ENCODE measurements around the gene PFDN4.

GRCh38 chr20:54199283-54199682 is 8.6 kb upstream of the PFDN4 start:
- no peak for TF ChIP-seq CTCF (IDR thresholded peaks at IDR 0.05)
- no peak for TF ChIP-seq USF2 (IDR thresholded peaks at IDR 0.05; ENCODE audit: borderline replicate concordance, low read depth, low read length)
- TF ChIP-seq REST (IDR thresholded peaks at IDR 0.05; ENCODE audit: low read depth, low read length): no peak
- TF ChIP-seq JUND (IDR thresholded peaks at IDR 0.05): no peak
- TF ChIP-seq POLR2AphosphoS5 (IDR thresholded peaks at IDR 0.05; ENCODE audit: low read depth, low read length): no peak
- no peak for TF ChIP-seq RAD21 (IDR thresholded peaks at IDR 0.05; ENCODE audit: low read length)
- no peak for TF ChIP-seq RCOR1 (IDR thresholded peaks at IDR 0.05; ENCODE audit: low read length)
- no peak for TF ChIP-seq TAF1 (IDR thresholded peaks at IDR 0.05; ENCODE audit: borderline replicate concordance, low read depth, low read length)
- TF ChIP-seq EP300 (IDR thresholded peaks at IDR 0.05; ENCODE audit: borderline replicate concordance in 1 of 2, low read depth in 1 of 2, low read length in 1 of 2): no peak
- no peak for TF ChIP-seq PBX3 (IDR thresholded peaks at IDR 0.05)
- no peak for TF ChIP-seq RXRA (IDR thresholded peaks at IDR 0.05; ENCODE audit: borderline replicate concordance, low read depth)
